Measurements from ENCODE around the gene GUK1.

GUK1 gene

DNA sequence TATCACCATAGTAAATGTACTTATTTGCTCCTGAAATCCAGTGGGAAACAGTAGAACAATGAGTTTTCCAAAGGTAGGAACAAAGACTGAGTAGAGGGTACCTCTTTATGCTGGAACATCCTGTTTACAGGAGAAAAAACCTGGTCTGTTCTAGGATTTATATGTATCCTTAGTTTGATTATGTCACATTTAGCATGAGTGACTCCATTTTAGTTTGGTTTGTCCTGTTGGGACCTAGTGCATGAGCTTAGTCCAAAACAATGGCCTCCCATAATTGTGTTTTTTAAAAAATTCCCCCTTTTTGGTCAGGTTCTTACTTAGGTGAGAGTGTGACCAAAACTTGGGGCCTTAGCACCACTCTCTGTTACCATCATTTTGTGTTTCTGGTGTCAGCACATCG lies 27.5 kb upstream of the GUK1 start:
- H3K27me3 ChIP-seq (ENCODE audit: control insufficient read depth in 1 of 2, insufficient read depth in 2 of 2, low read length in 2 of 2), result no peaks in the 10 kb centered on the region
- no peaks in the 10 kb centered on the region for H3K36me3 ChIP-seq (ENCODE audit: control insufficient read depth in 2 of 2, insufficient read depth in 2 of 2, low read length in 2 of 2)
- H3K4me1 ChIP-seq (ENCODE audit: control insufficient read depth, insufficient read depth, low read length), result peaks cover 24% of the 10 kb centered on the region
- H3K9me3 ChIP-seq (ENCODE audit: control insufficient read depth in 2 of 2, low read length in 2 of 2), result no peaks in the 10 kb centered on the region
- no peak overlapping the region for H3K9ac ChIP-seq (ENCODE audit: low read length in 2 of 2)
- no peak overlapping the region for H3K4me3 ChIP-seq (ENCODE audit: low read length in 2 of 2)
- H3K27ac ChIP-seq (ENCODE audit: low read length), result no peak overlapping the region

DNA sequence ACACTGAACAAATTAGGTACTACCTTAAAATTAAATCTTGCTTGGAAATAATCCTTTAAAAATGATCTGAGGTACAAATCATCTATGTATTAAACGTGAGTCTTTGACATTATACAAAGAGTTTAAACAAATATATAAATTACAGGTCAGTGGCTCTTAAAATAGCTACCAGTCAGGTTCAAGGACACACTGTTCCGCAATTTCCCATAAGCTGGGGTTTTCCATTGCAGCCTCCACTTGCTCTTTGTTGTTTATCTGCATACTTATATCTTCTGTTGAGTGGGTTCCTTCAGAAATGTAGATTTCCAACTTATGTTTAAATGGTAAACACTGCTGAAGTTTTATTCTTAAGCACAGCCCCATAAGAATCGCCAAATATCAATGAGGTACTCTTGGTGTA lies 25.3 kb upstream of the GUK1 start:
- H3K4me3 ChIP-seq (ENCODE audit: low read length in 2 of 2), result no peak overlapping the region
- no peaks in the 10 kb centered on the region for H3K9me3 ChIP-seq (ENCODE audit: control insufficient read depth in 2 of 2, low read length in 2 of 2)
- H3K36me3 ChIP-seq (ENCODE audit: control insufficient read depth in 2 of 2, insufficient read depth in 2 of 2, low read length in 2 of 2), result no peaks in the 10 kb centered on the region
- H3K27ac ChIP-seq (ENCODE audit: low read length), result no peak overlapping the region
- peaks cover 8% of the 10 kb centered on the region for H3K4me1 ChIP-seq (ENCODE audit: control insufficient read depth, insufficient read depth, low read length)
- H3K27me3 ChIP-seq (ENCODE audit: control insufficient read depth in 1 of 2, insufficient read depth in 2 of 2, low read length in 2 of 2), result no peaks in the 10 kb centered on the region
- no peak overlapping the region for H3K9ac ChIP-seq (ENCODE audit: low read length in 2 of 2)

DNA sequence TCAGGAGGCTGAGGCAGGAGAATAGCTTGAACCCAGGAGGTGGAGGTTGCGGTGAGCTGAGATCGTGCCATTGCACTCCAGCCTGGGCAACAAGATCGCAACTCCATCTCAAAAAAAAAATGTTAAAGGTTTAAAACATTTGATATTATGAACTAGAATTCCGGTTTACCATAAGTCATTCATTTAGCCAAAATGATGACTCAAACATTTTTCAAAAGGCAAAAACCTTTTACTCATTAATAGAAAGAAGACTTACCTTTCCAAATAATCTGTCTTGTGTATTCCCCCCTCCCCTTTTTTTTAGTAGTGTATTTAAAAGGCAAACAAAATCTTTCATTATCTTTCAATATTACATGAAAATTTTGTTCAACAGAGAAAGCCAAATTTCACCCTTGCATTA lies 22.7 kb upstream of the GUK1 start:
- Histone ChIP-seq H3K27me3 (ENCODE audit: control insufficient read depth in 1 of 2, insufficient read depth in 2 of 2, low read length in 2 of 2) (no peaks in the 10 kb centered on the region), H3K4me3 (ENCODE audit: low read length in 2 of 2) (no peak overlapping the region), H3K36me3 (ENCODE audit: control insufficient read depth in 2 of 2, insufficient read depth in 2 of 2, low read length in 2 of 2) (no peaks in the 10 kb centered on the region), H3K27ac (ENCODE audit: low read length) (no peak overlapping the region), H3K4me1 (ENCODE audit: control insufficient read depth, insufficient read depth, low read length) (no peaks in the 10 kb centered on the region), H3K9ac (ENCODE audit: low read length in 2 of 2) (no peak overlapping the region), H3K9me3 (ENCODE audit: control insufficient read depth in 2 of 2, low read length in 2 of 2) (no peaks in the 10 kb centered on the region)

DNA sequence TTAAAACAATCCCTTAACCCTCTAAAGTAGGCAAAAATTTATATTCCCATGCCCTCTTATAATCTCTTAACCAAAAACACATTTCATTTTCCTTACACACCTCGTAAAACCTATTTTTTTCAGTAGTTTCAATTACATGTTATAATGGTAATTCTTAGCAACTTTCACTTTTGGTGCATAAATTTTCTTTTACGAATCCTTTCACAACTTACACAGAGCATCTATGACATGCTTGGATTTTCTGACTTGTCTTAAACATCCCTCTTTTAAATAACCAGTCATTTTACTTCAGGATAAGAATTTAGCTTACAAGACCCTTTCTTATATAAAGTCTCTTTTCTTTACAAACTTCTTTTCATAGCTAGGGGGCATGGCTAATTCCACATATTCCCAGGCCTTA lies 22.0 kb upstream of the GUK1 start:
- no peak overlapping the region for H3K9ac ChIP-seq (ENCODE audit: low read length in 2 of 2)
- H3K9me3 ChIP-seq (ENCODE audit: control insufficient read depth in 2 of 2, low read length in 2 of 2), result no peaks in the 10 kb centered on the region
- H3K27me3 ChIP-seq (ENCODE audit: control insufficient read depth in 1 of 2, insufficient read depth in 2 of 2, low read length in 2 of 2), result no peaks in the 10 kb centered on the region
- H3K36me3 ChIP-seq (ENCODE audit: control insufficient read depth in 2 of 2, insufficient read depth in 2 of 2, low read length in 2 of 2), result no peaks in the 10 kb centered on the region
- H3K4me3 ChIP-seq (ENCODE audit: low read length in 2 of 2), result no peak overlapping the region
- no peaks in the 10 kb centered on the region for H3K4me1 ChIP-seq (ENCODE audit: control insufficient read depth, insufficient read depth, low read length)
- no peak overlapping the region for H3K27ac ChIP-seq (ENCODE audit: low read length)

DNA sequence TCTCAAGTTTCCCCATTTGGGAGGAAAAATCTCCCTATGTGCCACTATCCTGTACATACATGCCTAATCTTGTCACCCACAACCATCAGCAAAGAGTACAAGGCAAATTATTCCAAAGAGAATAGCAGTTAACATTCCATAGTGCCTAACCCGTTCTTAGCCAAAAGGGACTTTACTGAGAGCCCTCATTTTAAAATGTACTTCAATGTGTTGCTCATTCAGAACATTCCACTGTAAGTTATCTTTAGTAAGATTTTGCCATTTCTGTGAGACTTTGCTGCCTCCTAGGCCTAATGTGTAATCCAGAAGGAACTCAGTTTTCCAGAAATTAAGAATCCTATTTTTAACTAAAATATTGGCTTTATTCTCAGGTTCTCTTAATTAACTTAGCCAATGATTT lies 19.7 kb upstream of the GUK1 start:
- no peak overlapping the region for H3K27ac ChIP-seq (ENCODE audit: low read length)
- H3K4me1 ChIP-seq (ENCODE audit: control insufficient read depth, insufficient read depth, low read length), result no peaks in the 10 kb centered on the region

DNA sequence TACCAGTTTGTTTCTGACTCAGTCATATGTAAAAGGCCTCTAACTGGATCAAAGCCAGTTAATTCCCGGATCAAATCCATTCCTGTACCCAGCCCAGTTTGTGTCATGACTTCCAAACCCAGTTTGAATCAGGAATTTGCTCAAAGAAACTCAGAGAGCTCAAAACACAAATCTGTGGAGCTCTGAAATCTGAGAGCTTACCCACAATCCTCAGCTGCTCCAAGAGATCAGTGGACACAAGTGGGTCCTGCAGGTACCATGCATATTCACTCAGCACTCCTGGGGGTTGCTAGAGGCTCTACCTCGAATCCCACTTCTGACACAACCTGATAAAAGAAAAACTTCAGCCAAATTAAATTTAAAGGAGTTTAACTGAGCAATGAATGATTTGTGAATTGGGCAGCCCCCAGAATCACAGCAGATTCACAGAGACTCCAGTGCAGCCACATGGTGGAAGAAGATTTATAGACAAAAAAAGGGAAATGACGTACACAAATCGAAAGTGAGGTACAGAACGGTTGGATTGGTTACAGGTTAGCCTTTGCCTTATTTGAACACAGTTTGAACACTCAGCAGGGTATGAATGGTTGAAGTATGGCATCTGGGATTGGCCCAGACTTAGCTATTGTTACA lies 19.1 kb upstream of the GUK1 start:
- H3K27ac ChIP-seq (ENCODE audit: low read length), result no peak overlapping the region

More for the DNA sequence above, 19.7 kb upstream of the GUK1 start:
- Histone ChIP-seq H3K9me3 (ENCODE audit: control insufficient read depth in 2 of 2, low read length in 2 of 2) (no peaks in the 10 kb centered on the region), H3K36me3 (ENCODE audit: control insufficient read depth in 2 of 2, insufficient read depth in 2 of 2, low read length in 2 of 2) (no peaks in the 10 kb centered on the region), H3K9ac (ENCODE audit: low read length in 2 of 2) (no peak overlapping the region), H3K4me3 (ENCODE audit: low read length in 2 of 2) (no peak overlapping the region), H3K27me3 (ENCODE audit: control insufficient read depth in 1 of 2, insufficient read depth in 2 of 2, low read length in 2 of 2) (no peaks in the 10 kb centered on the region)

DNA sequence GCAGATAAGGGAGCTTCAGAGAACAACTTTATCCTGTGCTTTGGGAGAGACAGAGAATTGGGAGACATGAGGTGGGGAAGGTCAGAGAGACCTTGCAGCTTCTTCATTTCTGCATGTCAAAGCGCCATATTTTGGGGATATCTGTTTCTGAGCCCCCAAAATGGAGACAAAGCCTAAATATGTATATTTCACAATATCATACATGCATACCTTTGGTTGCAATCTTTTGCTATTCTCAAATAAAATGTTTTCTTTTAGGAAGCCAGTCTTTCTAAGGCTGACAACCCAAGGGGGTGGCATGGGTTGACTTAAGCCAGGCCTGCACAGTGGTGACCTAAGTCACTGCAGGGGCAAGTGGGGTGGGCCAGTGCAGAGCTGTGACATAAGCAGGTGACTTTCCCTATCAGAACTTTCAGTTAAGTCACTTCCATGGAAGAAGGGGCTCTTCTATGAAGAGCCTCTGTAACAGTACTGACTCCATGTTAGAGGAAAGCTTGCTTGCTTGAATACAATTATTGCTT lies 17.1 kb upstream of the GUK1 start:
- no peaks in the 10 kb centered on the region for H3K36me3 ChIP-seq (ENCODE audit: control insufficient read depth in 2 of 2, insufficient read depth in 2 of 2, low read length in 2 of 2)
- H3K27ac ChIP-seq (ENCODE audit: low read length), result no peak overlapping the region
- no peaks in the 10 kb centered on the region for H3K9me3 ChIP-seq (ENCODE audit: control insufficient read depth in 2 of 2, low read length in 2 of 2)
- H3K9ac ChIP-seq (ENCODE audit: low read length in 2 of 2), result no peak overlapping the region
- H3K27me3 ChIP-seq (ENCODE audit: control insufficient read depth in 1 of 2, insufficient read depth in 2 of 2, low read length in 2 of 2), result no peaks in the 10 kb centered on the region
- no peaks in the 10 kb centered on the region for H3K4me1 ChIP-seq (ENCODE audit: control insufficient read depth, insufficient read depth, low read length)
- no peak overlapping the region for H3K4me3 ChIP-seq (ENCODE audit: low read length in 2 of 2)

More for the DNA sequence above, 19.1 kb upstream of the GUK1 start:
- Histone ChIP-seq H3K27me3 (ENCODE audit: control insufficient read depth in 1 of 2, insufficient read depth in 2 of 2, low read length in 2 of 2) (no peaks in the 10 kb centered on the region), H3K9ac (ENCODE audit: low read length in 2 of 2) (no peak overlapping the region), H3K36me3 (ENCODE audit: control insufficient read depth in 2 of 2, insufficient read depth in 2 of 2, low read length in 2 of 2) (no peaks in the 10 kb centered on the region), H3K4me1 (ENCODE audit: control insufficient read depth, insufficient read depth, low read length) (no peaks in the 10 kb centered on the region), H3K4me3 (ENCODE audit: low read length in 2 of 2) (no peak overlapping the region), H3K9me3 (ENCODE audit: control insufficient read depth in 2 of 2, low read length in 2 of 2) (no peaks in the 10 kb centered on the region)

DNA sequence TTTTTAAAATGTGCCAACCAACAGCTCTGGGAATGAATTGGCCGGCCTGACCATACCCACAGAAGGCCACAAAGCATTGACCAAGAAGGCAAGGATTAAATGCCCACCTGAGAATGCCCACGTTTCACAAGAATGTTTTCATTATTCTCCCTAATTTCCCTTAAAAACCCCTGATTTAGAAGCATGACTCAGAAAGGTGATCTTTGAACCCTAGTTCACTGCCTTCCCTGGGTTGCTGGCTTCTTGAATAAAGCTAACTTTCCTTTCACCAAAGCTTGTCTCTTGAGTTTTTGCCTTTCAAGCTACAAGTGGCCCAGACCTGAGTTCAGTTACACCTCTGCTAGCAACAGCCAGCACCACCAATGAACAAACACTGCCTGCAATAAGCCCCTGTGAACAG lies 16.6 kb upstream of the GUK1 start:
- Histone ChIP-seq H3K27me3 (ENCODE audit: control insufficient read depth in 1 of 2, insufficient read depth in 2 of 2, low read length in 2 of 2) (peaks cover 0 to 1% of the 10 kb centered on the region in 2 donors), H3K9me3 (ENCODE audit: control insufficient read depth in 2 of 2, low read length in 2 of 2) (no peaks in the 10 kb centered on the region), H3K36me3 (ENCODE audit: control insufficient read depth in 2 of 2, insufficient read depth in 2 of 2, low read length in 2 of 2) (no peaks in the 10 kb centered on the region), H3K9ac (ENCODE audit: low read length in 2 of 2) (no peak overlapping the region), H3K4me1 (ENCODE audit: control insufficient read depth, insufficient read depth, low read length) (no peaks in the 10 kb centered on the region), H3K4me3 (ENCODE audit: low read length in 2 of 2) (no peak overlapping the region), H3K27ac (ENCODE audit: low read length) (no peak overlapping the region)

DNA sequence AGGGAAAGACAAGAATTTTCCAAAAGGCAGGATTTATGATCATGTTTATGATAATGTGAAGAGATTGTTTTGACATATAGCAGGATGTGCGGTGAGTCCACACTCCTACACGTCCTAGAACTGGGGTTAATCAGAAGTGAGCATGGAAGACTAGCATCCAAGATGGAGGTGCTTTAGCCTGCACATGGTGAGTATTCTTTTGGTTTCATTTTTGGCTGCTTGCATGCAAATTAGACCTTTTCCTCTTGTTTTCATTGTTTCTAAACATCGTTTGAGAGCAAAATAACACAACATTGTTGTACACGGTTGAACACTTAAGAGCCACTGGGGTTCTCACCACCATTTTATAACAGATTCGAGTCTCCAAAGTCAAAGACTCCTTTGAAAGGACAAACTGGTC lies 14.9 kb upstream of the GUK1 start:
- Histone ChIP-seq H3K27me3 (ENCODE audit: control insufficient read depth in 1 of 2, insufficient read depth in 2 of 2, low read length in 2 of 2) (peaks cover 2 to 4% of the 10 kb centered on the region in 2 donors), H3K4me3 (ENCODE audit: low read length in 2 of 2) (no peak overlapping the region), H3K36me3 (ENCODE audit: control insufficient read depth in 2 of 2, insufficient read depth in 2 of 2, low read length in 2 of 2) (no peaks in the 10 kb centered on the region), H3K4me1 (ENCODE audit: control insufficient read depth, insufficient read depth, low read length) (no peaks in the 10 kb centered on the region), H3K9me3 (ENCODE audit: control insufficient read depth in 2 of 2, low read length in 2 of 2) (no peaks in the 10 kb centered on the region), H3K27ac (ENCODE audit: low read length) (no peak overlapping the region), H3K9ac (ENCODE audit: low read length in 2 of 2) (no peak overlapping the region)

DNA sequence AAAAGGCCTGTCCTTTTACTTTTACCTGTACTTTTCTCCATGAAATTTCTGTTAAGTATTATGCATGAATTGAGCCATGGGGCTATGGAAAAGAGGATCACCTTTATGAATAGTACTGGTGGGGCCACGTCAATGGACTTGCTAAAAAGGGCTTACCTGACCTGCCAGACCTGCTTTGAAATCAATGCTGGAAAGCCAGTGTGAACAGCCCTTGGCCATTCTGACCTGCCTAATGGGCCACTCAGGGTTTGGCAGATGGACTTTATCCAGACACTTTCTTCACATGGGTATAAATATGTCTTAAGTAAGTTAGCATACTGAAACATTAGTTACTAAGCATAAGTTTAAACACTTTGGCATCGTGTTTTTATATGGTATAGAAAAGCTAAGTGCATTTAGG lies 8.3 kb upstream of the GUK1 start:
- H3K9me3 ChIP-seq (ENCODE audit: control insufficient read depth in 2 of 2, low read length in 2 of 2), result no peaks in the 10 kb centered on the region
- no peaks in the 10 kb centered on the region for H3K4me1 ChIP-seq (ENCODE audit: control insufficient read depth, insufficient read depth, low read length)
- no peak overlapping the region for H3K9ac ChIP-seq (ENCODE audit: low read length in 2 of 2)
- H3K36me3 ChIP-seq (ENCODE audit: control insufficient read depth in 2 of 2, insufficient read depth in 2 of 2, low read length in 2 of 2), result no peaks in the 10 kb centered on the region
- no peak overlapping the region for H3K27ac ChIP-seq (ENCODE audit: low read length)
- peaks cover 4 to 5% of the 10 kb centered on the region in 2 donors for H3K27me3 ChIP-seq (ENCODE audit: control insufficient read depth in 1 of 2, insufficient read depth in 2 of 2, low read length in 2 of 2)
- H3K4me3 ChIP-seq (ENCODE audit: low read length in 2 of 2), result no peak overlapping the region

DNA sequence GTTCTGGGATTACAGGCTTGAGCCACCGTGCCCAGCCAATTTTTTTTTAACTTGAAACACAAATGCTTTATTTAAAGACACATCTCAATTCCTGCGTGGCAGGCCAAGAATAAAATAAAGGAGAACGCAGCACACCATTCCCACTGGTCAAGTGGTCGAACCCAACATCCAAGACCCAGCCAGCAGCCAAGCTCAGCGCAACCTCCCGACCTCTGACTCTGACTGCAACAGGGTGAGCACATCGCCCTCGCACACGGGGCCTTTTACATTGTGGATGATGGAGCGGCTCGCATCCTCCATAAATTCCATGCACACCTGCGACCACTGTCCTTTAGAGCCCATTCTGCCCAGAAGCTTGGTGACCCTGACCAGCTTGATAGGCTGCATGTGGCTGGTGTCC lies 5.5 kb upstream of the GUK1 start:
- H3K27me3 ChIP-seq (ENCODE audit: control insufficient read depth in 1 of 2, insufficient read depth in 2 of 2, low read length in 2 of 2), result peaks cover 0 to 3% of the 10 kb centered on the region in 2 donors
- H3K36me3 ChIP-seq (ENCODE audit: control insufficient read depth in 2 of 2, insufficient read depth in 2 of 2, low read length in 2 of 2), result no peaks in the 10 kb centered on the region
- H3K9me3 ChIP-seq (ENCODE audit: control insufficient read depth in 2 of 2, low read length in 2 of 2), result no peaks in the 10 kb centered on the region

More for the DNA sequence above, 5.5 kb upstream of the GUK1 start:
- H3K27ac ChIP-seq (ENCODE audit: low read length), result no peak overlapping the region
- no peak overlapping the region for H3K9ac ChIP-seq (ENCODE audit: low read length in 2 of 2)
- H3K4me1 ChIP-seq (ENCODE audit: control insufficient read depth, insufficient read depth, low read length), result no peaks in the 10 kb centered on the region
- no peak overlapping the region for H3K4me3 ChIP-seq (ENCODE audit: low read length in 2 of 2)

All from stomach smooth muscle (tissue), 2 donors.